KOPT-K1 (cell line): ENCODE results near the gene MAPKAPK5.
"Not testable (repeated sequence)": the region's sequence is repeated elsewhere in the genome, so short reads cannot be mapped to it uniquely, and the experiment has no call there.

ENCODE experiments used
- H3K27ac ChIP-seq: fragments of 200-600 bp; sonication (generic); 2 replicates; pipeline ENCODE4 v1.5.1; 2016; ENCODE audit warnings: antibody characterized with exemption, mild to moderate bottlenecking, low read depth, low read length; ENCODE audit not compliant: poor library complexity, severe bottlenecking
- H3K36me3 ChIP-seq: fragments of 200-600 bp; sonication (generic); 2 replicates; pipeline ENCODE4 v1.5.1; 2017; ENCODE audit warnings: antibody characterized with exemption, mild to moderate bottlenecking, low read length, moderate library complexity; ENCODE audit not compliant: insufficient read depth
- H3K9me3 ChIP-seq: fragments of 200-600 bp; sonication (generic); 2 replicates; pipeline ENCODE4 v1.5.1; 2017; ENCODE audit warnings: antibody characterized with exemption, low read length, mild to moderate bottlenecking; ENCODE audit not compliant: insufficient read depth, poor library complexity, severe bottlenecking

Gene MAPKAPK5

DNA sequence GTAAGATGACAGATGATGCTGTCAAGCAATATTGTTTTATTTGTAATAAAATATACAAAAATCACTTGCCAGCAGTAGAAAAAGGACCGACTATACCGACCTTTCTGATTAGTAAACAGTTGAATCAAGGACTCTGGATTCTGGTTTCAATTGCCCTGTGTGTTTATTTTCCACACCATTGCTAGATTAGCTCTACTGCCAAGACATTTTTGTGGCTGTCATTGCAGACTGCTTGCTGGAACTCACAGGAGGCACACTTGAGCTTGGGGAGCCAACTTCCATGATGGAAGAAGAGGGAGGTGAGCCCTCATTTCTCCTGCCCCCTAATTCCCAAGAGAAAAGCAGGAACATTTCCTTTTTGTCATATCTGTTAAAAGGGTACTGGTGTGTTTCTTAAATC is 51.3 kb downstream of the MAPKAPK5 start:
- Histone ChIP-seq H3K36me3 (peaks cover 91% of the 10 kb centered on the region), H3K9me3 (no peaks in the 10 kb centered on the region)

DNA sequence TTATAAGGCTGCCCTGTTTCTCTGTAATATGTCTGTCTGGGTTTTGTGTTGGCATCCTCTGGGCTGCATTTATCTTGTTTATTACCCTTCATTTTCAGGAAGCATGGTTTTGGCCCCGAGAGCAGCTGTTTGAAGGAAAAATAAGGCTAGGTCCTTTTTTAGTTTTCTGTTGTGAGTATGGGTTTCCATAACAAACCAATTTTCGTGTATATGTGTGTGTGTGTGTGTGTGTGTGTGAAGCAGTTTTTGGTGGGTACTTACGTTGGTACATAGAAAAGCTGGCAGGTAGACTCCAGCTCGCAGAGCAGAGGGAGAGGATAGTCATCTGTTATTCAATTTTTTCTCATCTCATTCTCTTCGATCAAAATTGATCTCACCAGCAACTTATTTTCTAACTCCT is 52.5 kb downstream of the MAPKAPK5 start:
- Histone ChIP-seq H3K36me3 (peaks cover 91% of the 10 kb centered on the region), H3K27ac (no peak overlapping the region), H3K9me3 (no peaks in the 10 kb centered on the region)

More for the DNA sequence above, 51.3 kb downstream of the MAPKAPK5 start:
- H3K27ac ChIP-seq = no peak overlapping the region

DNA sequence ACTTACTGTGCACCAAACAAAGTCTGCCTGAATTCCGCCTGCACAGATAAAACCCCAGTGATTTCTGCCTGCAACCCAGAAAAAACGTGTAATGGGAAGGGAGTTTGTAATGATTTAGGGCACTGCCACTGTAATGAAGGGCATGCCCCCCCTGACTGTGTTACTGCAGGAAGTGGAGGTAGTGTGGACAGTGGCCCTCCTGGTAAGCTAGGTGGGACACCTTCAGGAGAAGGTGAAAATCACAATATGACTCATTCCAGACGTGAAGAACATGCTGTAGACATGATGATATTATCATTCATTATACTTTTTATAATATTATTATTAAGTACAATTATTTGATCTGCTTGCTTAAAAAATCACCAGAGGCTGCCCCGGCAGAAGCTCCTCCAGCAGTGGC is 59.2 kb downstream of the MAPKAPK5 start:
- H3K36me3 ChIP-seq = peaks cover 70% of the 10 kb centered on the region
- peaks cover 9% of the 10 kb centered on the region for H3K9me3 ChIP-seq
- H3K27ac ChIP-seq = no peak overlapping the region

DNA sequence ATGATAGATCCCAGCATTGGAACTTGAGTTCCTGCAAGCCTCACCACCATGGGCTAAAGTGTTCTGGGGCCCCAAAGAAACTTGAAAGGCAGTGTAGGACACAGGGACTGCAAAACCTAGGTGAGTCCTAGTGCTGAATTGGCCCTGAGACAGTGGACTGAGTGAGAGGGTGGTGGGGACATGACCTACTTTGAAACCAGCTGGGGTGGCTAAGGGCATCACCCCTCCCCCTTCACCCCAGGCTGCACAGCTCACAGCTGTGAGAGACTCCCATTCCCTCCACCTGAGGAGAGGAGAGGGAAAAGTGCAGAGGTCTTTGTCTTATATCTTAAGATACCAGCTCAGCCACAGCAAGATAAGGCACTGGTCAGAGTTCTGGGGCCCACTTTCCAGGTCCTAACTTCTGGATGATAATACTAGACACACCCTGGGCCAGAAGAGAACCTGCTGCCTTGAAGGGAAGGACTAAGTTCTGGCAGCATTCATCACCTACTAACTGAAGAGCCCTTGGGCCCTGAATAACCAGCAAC is 62.5 kb downstream of the MAPKAPK5 start:
- Histone ChIP-seq H3K36me3 (peaks cover 44% of the 10 kb centered on the region), H3K9me3 (peaks cover 25% of the 10 kb centered on the region), H3K27ac (no peak overlapping the region)

DNA sequence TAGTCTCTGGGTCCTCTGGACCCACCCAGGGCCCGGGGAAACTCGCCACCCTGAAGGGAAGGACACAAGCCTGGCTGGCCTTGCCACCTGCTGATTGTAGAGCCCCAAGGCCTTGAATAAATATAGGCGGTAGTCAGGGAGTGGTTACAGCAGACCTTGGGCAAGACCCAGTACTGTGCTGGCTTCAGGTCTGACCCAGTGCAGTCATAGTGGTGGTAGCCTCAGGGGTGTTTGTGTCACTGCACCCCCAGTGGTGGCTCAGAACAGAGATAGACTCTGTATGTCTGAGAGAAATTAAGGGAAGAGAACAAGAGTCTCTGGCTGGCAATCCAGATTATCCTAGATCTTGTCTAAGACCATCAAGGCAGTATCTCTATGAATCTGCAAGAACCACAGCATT is 63.5 kb downstream of the MAPKAPK5 start:
- no peak overlapping the region for H3K27ac ChIP-seq
- peaks cover 25% of the 10 kb centered on the region for H3K9me3 ChIP-seq
- H3K36me3 ChIP-seq = peaks cover 34% of the 10 kb centered on the region

DNA sequence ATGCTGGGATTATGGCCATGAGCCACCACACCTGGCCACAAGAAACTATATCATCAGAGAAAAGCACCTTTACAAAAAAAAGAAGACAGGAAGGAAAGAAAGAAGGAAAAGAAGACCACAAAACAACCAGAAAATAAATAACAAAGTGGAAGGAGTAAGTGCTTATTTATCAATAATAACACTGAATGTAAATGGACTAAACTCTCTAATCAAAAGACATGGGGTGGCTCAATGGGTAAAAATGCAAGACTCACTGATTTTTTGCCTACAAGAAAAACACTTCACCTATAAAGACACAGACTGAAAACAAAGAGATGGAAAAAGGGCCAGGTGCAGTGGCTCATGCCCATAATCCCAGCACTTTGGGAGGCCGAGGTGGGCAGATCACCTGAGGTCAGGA is 65.7 kb downstream of the MAPKAPK5 start:
- H3K27ac ChIP-seq = no peak overlapping the region
- H3K36me3 ChIP-seq = peaks cover 27% of the 10 kb centered on the region
- peaks cover 25% of the 10 kb centered on the region for H3K9me3 ChIP-seq

DNA sequence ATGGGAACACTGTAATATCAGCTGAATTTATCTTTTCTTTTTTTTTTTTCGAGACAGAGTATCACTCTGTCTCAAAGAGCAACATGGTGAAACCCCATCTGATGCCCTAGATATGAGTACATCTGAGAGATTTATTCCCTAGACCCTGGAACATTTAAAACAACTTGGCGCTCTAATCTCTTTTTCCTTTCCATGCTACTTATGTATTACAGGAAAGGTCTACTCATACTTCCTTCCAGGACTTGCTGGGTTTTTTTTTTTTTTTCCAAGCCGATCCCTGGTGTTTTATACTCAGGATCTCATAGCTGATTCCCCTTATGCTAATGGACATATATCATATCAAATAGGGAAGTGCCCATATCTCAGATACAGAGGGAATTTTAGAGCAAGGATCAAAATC is 83.1 kb downstream of the MAPKAPK5 start:
- Histone ChIP-seq H3K9me3 (no peaks in the 10 kb centered on the region), H3K27ac (no peak overlapping the region), H3K36me3 (no peaks in the 10 kb centered on the region)

DNA sequence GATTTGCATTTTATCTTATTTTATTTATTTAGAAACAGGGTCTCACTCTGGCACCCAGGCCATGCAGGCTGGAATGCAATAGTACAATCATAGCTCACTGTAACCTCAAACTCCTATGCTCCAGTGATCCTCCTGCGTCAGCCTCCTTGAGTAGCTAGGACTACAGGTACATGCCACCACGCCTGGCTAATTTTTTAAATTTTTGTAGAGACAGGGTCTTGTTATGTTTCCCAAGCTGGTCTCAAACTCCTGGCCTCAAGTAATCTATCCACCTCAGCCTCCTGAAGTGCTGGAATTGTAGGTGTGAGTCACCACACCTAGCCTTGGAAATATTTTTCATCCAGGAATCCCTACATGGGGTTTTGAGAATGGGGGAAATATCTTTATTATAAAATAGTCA is 84.6 kb downstream of the MAPKAPK5 start:
- Histone ChIP-seq H3K27ac (no peak overlapping the region), H3K9me3 (no peaks in the 10 kb centered on the region), H3K36me3 (no peaks in the 10 kb centered on the region)

DNA sequence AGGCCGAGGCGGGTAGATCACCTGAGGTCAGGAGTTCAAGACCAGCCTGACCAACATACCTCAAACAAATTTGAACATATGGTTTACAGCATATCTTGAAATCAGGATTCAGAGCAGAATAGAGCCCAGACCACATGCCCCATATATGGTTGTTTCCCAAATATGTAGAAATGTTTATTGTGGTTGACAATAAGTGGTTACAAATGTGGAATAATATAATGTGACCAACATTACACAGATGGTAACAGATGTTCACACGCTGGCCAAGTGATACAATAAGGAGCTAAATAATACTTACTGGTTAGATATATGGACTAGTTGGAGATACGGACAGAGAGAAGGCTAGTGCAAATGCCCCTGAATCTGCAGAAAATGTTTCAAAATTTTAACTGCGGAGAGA is 85.3 kb downstream of the MAPKAPK5 start:
- Histone ChIP-seq H3K36me3 (no peaks in the 10 kb centered on the region), H3K9me3 (no peaks in the 10 kb centered on the region), H3K27ac (no peak overlapping the region)

DNA sequence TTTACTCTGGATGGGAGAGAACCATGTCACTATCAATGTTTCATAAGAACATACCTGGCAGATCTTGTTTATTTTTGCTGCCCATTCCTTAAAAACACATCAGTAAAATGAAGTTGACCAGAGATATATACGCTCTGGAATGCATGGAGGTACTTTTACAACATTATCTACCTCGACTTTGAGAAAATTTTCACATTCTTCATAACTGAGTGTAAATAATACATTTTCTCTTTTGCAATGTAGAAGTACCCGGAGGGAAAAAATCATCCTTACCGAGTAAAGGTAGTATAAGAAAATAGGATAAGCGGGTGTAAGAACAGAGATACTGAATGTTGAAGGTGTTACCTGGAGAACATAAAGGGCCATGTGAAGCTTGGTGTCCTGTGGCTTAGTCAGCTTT is 90.2 kb downstream of the MAPKAPK5 start:
- Histone ChIP-seq H3K36me3 (no peaks in the 10 kb centered on the region), H3K9me3 (no peaks in the 10 kb centered on the region), H3K27ac (no peak overlapping the region)

DNA sequence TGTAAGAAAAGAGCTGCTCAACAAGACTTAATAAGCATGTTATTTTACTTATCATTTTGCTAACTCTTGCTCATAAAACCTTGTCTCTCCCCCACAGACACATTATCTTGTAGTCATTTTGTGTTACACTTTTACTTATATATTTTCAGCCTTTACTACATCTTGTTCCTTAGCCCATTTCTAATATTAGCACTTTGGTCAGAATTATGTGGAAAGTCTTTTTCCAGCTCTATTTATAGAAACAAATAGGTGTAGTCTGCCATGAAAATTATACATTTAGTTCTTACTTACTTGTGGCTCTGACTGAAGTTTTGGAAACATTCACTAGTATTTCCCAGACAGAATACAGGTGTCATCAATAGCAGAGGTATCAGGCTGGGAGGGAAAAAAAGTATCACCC is 94.8 kb downstream of the MAPKAPK5 start:
- H3K9me3 ChIP-seq = no peaks in the 10 kb centered on the region
- no peak overlapping the region for H3K27ac ChIP-seq
- H3K36me3 ChIP-seq = no peaks in the 10 kb centered on the region

DNA sequence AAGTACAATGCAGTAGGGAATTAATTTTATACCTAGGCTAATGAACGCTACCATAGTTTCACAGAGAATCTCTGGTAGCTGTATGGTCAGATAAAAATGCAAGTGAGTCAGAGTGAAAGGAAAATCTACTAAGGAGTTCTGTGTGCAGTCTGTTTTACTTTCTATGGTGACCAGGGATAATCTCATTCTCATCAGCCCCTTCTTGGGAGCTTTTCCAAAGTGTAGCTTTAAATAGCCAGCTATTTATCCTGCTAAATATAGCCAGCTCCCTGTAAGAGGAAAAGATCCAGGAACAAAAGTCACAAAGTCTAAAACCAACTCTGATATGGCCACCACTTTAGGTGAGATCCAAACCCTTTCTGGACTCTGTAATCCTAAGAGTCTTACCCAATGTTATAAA is 95.4 kb downstream of the MAPKAPK5 start:
- Histone ChIP-seq H3K36me3 (no peaks in the 10 kb centered on the region), H3K9me3 (no peaks in the 10 kb centered on the region), H3K27ac (no peak overlapping the region)

DNA sequence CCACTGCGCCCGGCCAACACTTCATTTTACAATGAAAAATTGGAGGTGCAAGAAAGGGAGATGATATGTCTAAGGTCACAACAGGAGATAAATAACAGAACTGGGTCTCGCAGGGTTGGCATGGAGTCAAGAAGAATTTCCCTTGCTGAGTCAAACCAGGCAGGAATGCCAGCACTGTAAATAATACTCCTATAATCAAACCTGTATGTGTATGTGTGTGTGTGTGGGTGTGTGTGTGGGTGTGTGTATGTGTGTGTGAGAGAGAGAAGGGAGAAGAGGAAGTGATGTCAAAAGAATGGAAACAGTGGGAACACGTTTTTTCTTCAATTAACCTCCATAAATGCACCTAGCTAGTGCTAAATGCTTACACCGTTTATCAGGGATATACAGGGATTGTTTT is 100.5 kb downstream of the MAPKAPK5 start:
- H3K36me3 ChIP-seq = no peaks in the 10 kb centered on the region
- no peak overlapping the region for H3K27ac ChIP-seq
- H3K9me3 ChIP-seq = no peaks in the 10 kb centered on the region

DNA sequence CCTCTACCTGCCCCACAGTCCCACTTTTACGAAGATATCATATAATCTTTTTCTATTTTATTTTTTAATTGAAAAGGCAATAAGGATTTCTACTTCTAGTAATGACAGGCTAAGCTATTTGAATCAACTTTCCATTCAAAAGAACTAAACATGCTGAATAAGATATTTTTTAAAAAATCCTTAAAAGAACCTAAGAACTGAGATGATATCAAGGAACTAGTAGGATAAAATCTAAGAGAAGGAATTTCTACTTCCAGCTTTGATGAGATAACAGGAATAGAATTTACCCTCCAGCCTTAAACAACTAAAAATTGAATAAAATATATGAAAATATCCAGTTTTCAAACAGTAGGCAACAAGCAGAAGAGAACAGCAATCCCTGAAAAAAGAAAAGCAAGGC is 101.9 kb downstream of the MAPKAPK5 start:
- H3K9me3 ChIP-seq = no peaks in the 10 kb centered on the region
- H3K27ac ChIP-seq = no peak overlapping the region
- H3K36me3 ChIP-seq = no peaks in the 10 kb centered on the region

DNA sequence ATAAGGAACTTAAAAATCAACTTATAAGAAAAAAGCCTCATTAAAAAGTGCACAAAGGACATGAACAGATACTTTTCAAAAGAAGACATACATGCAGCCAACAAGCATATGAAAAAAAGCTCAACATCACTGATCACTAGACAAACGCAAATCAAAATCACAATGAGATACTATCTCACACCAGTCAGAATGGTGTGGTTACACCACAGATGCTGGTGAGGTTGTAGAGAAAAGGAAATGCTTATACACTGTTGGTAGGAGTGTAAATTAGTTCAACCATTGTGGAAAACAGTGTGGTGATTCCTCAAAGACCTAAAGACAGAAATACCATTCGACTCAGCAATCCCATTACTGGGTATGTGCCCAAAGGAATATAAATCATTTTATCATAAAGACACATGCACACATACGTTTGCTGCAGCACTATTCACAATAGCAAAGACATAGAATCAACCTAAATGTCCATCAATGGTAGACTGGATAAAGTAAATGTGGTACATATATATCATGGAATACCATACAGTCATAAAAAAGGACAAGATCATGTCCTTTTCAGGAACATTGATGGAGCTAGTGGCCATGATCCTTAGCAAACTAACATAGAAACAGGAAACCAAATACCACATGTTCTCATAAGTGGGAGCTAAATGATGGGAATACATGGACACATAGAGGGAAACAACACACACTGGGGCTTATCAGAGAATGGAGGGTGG is 109.1 kb downstream of the MAPKAPK5 start:
- H3K27ac ChIP-seq, H3K36me3 ChIP-seq: not testable (repeated sequence)
- peaks cover 29% of the 10 kb centered on the region for H3K9me3 ChIP-seq
